Stomach smooth muscle (tissue), 2 donors: Measurements from ENCODE around the gene ELFN1.

Experiments
- H3K27ac ChIP-seq: one replicate; pipeline ENCODE4 v1.7.0; 2013; ENCODE audit warnings: mild to moderate bottlenecking, low read length, inconsistent platforms
- H3K27me3 ChIP-seq, 2 donors: one replicate each; pipeline ENCODE4 v1.7.0; 2013; ENCODE audit warnings: low read length in 2 of 2; ENCODE audit not compliant: insufficient read depth in 2 of 2, control insufficient read depth in 1 of 2
- H3K36me3 ChIP-seq, 2 donors: one replicate each; pipeline ENCODE4 v1.7.0; 2013; ENCODE audit warnings: low read length in 2 of 2; ENCODE audit not compliant: control insufficient read depth in 2 of 2, insufficient read depth in 2 of 2
- H3K4me1 ChIP-seq: one replicate; pipeline ENCODE4 v1.7.0; 2013; ENCODE audit warnings: low read length; ENCODE audit not compliant: control insufficient read depth, insufficient read depth
- H3K4me3 ChIP-seq, 2 donors: one replicate each; pipeline ENCODE4 v1.7.0; 2013; ENCODE audit warnings: low read length in 2 of 2
- H3K9ac ChIP-seq, 2 donors: one replicate each; pipeline ENCODE4 v1.7.0; 2013; ENCODE audit warnings: low read length in 2 of 2, mild to moderate bottlenecking in 1 of 2
- H3K9me3 ChIP-seq, 2 donors: one replicate each; pipeline ENCODE4 v1.7.0; 2013; ENCODE audit warnings: low read length in 2 of 2; ENCODE audit not compliant: control insufficient read depth in 2 of 2
- donor health status: healthy.
- donor health status: Pancreatic carcinoma.

The ELFN1 gene

GRCh38 chr7:1729183-1729582 is 59.1 kb downstream of the ELFN1 start:
- Histone ChIP-seq H3K4me3 (no peak overlapping the region), H3K36me3 (no peaks in the 10 kb centered on the region), H3K9me3 (peaks cover 4 to 21% of the 10 kb centered on the region in 2 donors), H3K27me3 (peaks cover 8 to 10% of the 10 kb centered on the region in 2 donors), H3K9ac (no peak overlapping the region), H3K4me1 (peaks cover 11% of the 10 kb centered on the region), H3K27ac (no peak overlapping the region)

GRCh38 chr7:1729773-1730172 is 59.7 kb downstream of the ELFN1 start:
- Histone ChIP-seq H3K27ac (no peak overlapping the region), H3K4me1 (peaks cover 11% of the 10 kb centered on the region), H3K4me3 (no peak overlapping the region), H3K9ac (no peak overlapping the region), H3K27me3 (peaks cover 8% of the 10 kb centered on the region in 2 donors), H3K36me3 (no peaks in the 10 kb centered on the region), H3K9me3 (peaks cover 4 to 21% of the 10 kb centered on the region in 2 donors)

- Histone ChIP-seq H3K36me3 (no peaks in the 10 kb centered on the region), H3K9ac (no peak overlapping the region), H3K4me3 (no peak overlapping the region), H3K9me3 (peaks cover 4 to 21% of the 10 kb centered on the region in 2 donors), H3K27ac (no peak overlapping the region), H3K4me1 (no peaks in the 10 kb centered on the region), H3K27me3 (no peaks in the 10 kb centered on the region)
These were observed 62.0 kb downstream of the ELFN1 start for GRCh38 chr7:1732072-1732471.

GRCh38 chr7:1732645-1733044 is 62.6 kb downstream of the ELFN1 start:
- no peaks in the 10 kb centered on the region for H3K27me3 ChIP-seq
- H3K4me3 ChIP-seq: no peak overlapping the region
- no peak overlapping the region for H3K27ac ChIP-seq
- H3K4me1 ChIP-seq: no peaks in the 10 kb centered on the region
- H3K9me3 ChIP-seq: peaks cover 4 to 21% of the 10 kb centered on the region in 2 donors
- H3K9ac ChIP-seq: no peak overlapping the region
- no peaks in the 10 kb centered on the region for H3K36me3 ChIP-seq

- Histone ChIP-seq H3K27me3 (no peaks in the 10 kb centered on the region), H3K9ac (no peak overlapping the region), H3K9me3 (peaks cover 4 to 19% of the 10 kb centered on the region in 2 donors), H3K4me3 (no peak overlapping the region), H3K4me1 (no peaks in the 10 kb centered on the region), H3K36me3 (no peaks in the 10 kb centered on the region), H3K27ac (no peak overlapping the region)
These were observed 63.3 kb downstream of the ELFN1 start for GRCh38 chr7:1733206-1733907.

- Histone ChIP-seq H3K4me1 (no peaks in the 10 kb centered on the region), H3K27ac (no peak overlapping the region), H3K9me3 (peaks cover 4 to 11% of the 10 kb centered on the region in 2 donors), H3K4me3 (no peak overlapping the region), H3K36me3 (no peaks in the 10 kb centered on the region), H3K27me3 (no peaks in the 10 kb centered on the region), H3K9ac (no peak overlapping the region)
These were observed 64.0 kb downstream of the ELFN1 start for GRCh38 chr7:1733908-1734730.

GRCh38 chr7:1735262-1735661 is 65.2 kb downstream of the ELFN1 start:
- H3K36me3 ChIP-seq: no peaks in the 10 kb centered on the region
- H3K27ac ChIP-seq: no peak overlapping the region
- no peaks in the 10 kb centered on the region for H3K27me3 ChIP-seq
- no peak overlapping the region for H3K9ac ChIP-seq
- peaks cover 0 to 3% of the 10 kb centered on the region in 2 donors for H3K9me3 ChIP-seq
- H3K4me3 ChIP-seq: no peak overlapping the region
- no peaks in the 10 kb centered on the region for H3K4me1 ChIP-seq

- Histone ChIP-seq H3K27ac (no peak overlapping the region), H3K36me3 (no peaks in the 10 kb centered on the region), H3K4me3 (no peak overlapping the region), H3K4me1 (no peaks in the 10 kb centered on the region), H3K9ac (no peak overlapping the region), H3K27me3 (no peaks in the 10 kb centered on the region), H3K9me3 (no peaks in the 10 kb centered on the region)
These were observed 65.9 kb downstream of the ELFN1 start for GRCh38 chr7:1735806-1736483.

- no peaks in the 10 kb centered on the region for H3K9me3 ChIP-seq
- H3K36me3 ChIP-seq: no peaks in the 10 kb centered on the region
- peaks cover 0 to under 1% of the 10 kb centered on the region in 2 donors for H3K27me3 ChIP-seq
- H3K4me3 ChIP-seq: no peak overlapping the region
- no peak overlapping the region for H3K27ac ChIP-seq
- H3K9ac ChIP-seq: no peak overlapping the region
- H3K4me1 ChIP-seq: no peaks in the 10 kb centered on the region
These were observed 66.4 kb downstream of the ELFN1 start for GRCh38 chr7:1736484-1736817.

GRCh38 chr7:1736830-1737229 is 66.8 kb downstream of the ELFN1 start:
- no peaks in the 10 kb centered on the region for H3K9me3 ChIP-seq
- no peak overlapping the region for H3K9ac ChIP-seq
- no peaks in the 10 kb centered on the region for H3K36me3 ChIP-seq
- no peak overlapping the region for H3K27ac ChIP-seq
- no peak overlapping the region for H3K4me3 ChIP-seq
- H3K27me3 ChIP-seq: peaks cover 0 to 2% of the 10 kb centered on the region in 2 donors
- H3K4me1 ChIP-seq: no peaks in the 10 kb centered on the region
